HUES64 (cell line): Measurements from ENCODE around the gene LRRC14B.
"Not testable (repeated sequence)": the region's sequence is repeated elsewhere in the genome, so short reads cannot be mapped to it uniquely, and the experiment has no call there.

Experiments used
- H3K27ac ChIP-seq: 2 replicates; pipeline ENCODE4 v1.7.0; 2013; ENCODE audit warnings: low read depth, low read length, inconsistent platforms
- H3K27me3 ChIP-seq: 2 replicates; pipeline ENCODE4 v1.6.1; 2013; ENCODE audit warnings: mild to moderate bottlenecking, low read length; ENCODE audit not compliant: insufficient read depth
- H3K36me3 ChIP-seq: 2 replicates; pipeline ENCODE4 v1.6.1; 2013; ENCODE audit warnings: mild to moderate bottlenecking, low read length; ENCODE audit not compliant: insufficient read depth
- H3K4me1 ChIP-seq: 2 replicates; pipeline ENCODE4 v1.6.1; 2013; ENCODE audit warnings: mild to moderate bottlenecking, low read length, moderate library complexity; ENCODE audit not compliant: insufficient read depth
- H3K4me3 ChIP-seq: 2 replicates; pipeline ENCODE4 v1.5.1; 2013; ENCODE audit warnings: mild to moderate bottlenecking, low read length, moderate library complexity
- H3K9ac ChIP-seq: 2 replicates; pipeline ENCODE4 v1.6.1; 2013; ENCODE audit warnings: mild to moderate bottlenecking, low read depth, low read length
- H3K9me3 ChIP-seq: 2 replicates; pipeline ENCODE4 v1.6.1; 2013; ENCODE audit warnings: low read depth, low read length; ENCODE audit not compliant: insufficient read depth
- WGBS: fragments of 150-250, 120-280 bp; methylation state at CpG from one replicate; pipeline ENCODE4 v1.1.7; 2013; ENCODE audit warnings: missing lambda C conversion rate; 5-methylcytosine and 5-hydroxymethylcytosine counted together

The LRRC14B gene

DNA sequence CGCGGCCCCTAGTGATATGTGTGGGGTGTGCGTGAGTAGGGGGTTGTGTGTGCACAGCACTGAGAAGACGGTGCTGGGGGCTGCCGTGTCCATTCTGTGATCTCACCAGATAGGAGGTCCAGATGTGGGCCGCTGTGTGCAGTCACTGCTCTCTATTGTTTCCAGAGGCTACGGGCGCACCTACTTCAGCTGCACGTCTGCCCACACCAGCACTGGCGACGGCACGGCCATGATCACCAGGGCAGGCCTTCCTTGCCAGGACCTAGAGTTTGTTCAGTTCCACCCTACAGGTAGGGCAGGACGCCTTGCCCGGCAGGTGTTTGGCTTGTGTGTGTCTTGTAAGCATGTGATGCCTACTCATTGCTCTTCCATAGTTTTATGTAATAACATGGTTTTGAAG is 39.4 kb downstream of the LRRC14B start:
- H3K9ac ChIP-seq, result no peak overlapping the region
- no peaks in the 10 kb centered on the region for H3K9me3 ChIP-seq
- no peak overlapping the region for H3K4me3 ChIP-seq
- H3K36me3 ChIP-seq, result peaks cover 83% of the 10 kb centered on the region
- H3K27ac ChIP-seq, result no peak overlapping the region
- H3K27me3 ChIP-seq, result no peaks in the 10 kb centered on the region
- H3K4me1 ChIP-seq, result no peaks in the 10 kb centered on the region
- WGBS, result 94% methylated on average over 14 of the region's 14 CpGs

GRCh38 chr5:231661-232060 is 40.4 kb downstream of the LRRC14B start:
- Histone ChIP-seq H3K4me3 (no peak overlapping the region), H3K9me3 (no peaks in the 10 kb centered on the region), H3K27me3 (no peaks in the 10 kb centered on the region), H3K9ac (no peak overlapping the region), H3K36me3 (peaks cover 78% of the 10 kb centered on the region), H3K27ac (no peak overlapping the region), H3K4me1 (no peaks in the 10 kb centered on the region)
- WGBS, result 92% methylated on average over 13 of the region's 13 CpGs

GRCh38 chr5:233426-233825 is 42.1 kb downstream of the LRRC14B start:
- WGBS, result 96% methylated on average over 20 of the region's 20 CpGs
- not testable (repeated sequence) for H3K4me3 ChIP-seq, H3K9me3 ChIP-seq, H3K27ac ChIP-seq, H3K9ac ChIP-seq, H3K27me3 ChIP-seq, H3K4me1 ChIP-seq
- peaks cover 72% of the 10 kb centered on the region for H3K36me3 ChIP-seq

DNA sequence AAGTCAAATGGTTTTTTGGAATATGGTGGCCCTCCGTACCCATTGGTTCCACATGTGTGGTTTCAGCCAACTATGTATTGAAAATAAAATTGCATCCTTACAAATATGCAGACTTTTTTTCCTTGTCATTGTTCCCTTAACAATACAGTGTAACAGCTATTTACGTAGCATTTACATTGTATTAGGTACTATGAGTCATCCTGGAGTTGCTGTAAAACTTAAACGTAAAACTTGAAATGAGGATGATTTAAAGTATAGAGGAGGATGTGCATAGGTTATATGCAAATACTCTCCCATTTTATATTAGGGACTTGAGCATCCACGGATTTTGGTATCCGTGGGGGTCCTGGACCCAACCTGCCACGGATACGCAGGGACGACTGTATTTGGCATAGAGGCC is 43.2 kb downstream of the LRRC14B start:
- H3K36me3 ChIP-seq, result peaks cover 68% of the 10 kb centered on the region

DNA sequence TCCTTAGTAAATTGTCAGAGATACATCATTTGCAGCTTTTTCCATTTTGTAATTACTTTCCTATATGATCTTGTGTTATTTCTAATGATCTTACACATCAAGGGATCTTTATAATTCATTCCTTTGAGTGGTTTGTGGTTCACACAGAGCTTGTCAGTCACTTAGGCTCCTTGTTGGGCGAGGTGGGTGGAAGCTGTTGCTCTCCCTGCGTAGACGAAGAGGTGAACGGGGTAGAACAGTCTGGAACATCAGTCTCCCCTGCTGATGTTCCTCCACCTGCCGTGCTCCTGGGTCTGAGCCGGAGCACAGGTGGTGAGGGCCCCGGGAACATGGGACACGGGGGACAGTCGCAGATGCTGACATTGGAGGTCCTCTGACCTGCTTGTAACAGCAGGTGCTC is 44.2 kb downstream of the LRRC14B start:
- H3K9me3 ChIP-seq, H3K4me3 ChIP-seq, H3K9ac ChIP-seq, H3K27me3 ChIP-seq, H3K27ac ChIP-seq, H3K4me1 ChIP-seq: not testable (repeated sequence)
- H3K36me3 ChIP-seq, result peaks cover 69% of the 10 kb centered on the region
- WGBS, result over 99% methylated on average over 4 of the region's 9 CpGs

More for the DNA sequence above, 43.2 kb downstream of the LRRC14B start:
- no peak overlapping the region for H3K9ac ChIP-seq
- no peak overlapping the region for H3K27ac ChIP-seq
- H3K27me3 ChIP-seq, result no peaks in the 10 kb centered on the region
- H3K4me3 ChIP-seq, result no peak overlapping the region
- H3K9me3 ChIP-seq, result no peaks in the 10 kb centered on the region
- no peaks in the 10 kb centered on the region for H3K4me1 ChIP-seq
- WGBS, result 91% methylated on average over 8 of the region's 8 CpGs

DNA sequence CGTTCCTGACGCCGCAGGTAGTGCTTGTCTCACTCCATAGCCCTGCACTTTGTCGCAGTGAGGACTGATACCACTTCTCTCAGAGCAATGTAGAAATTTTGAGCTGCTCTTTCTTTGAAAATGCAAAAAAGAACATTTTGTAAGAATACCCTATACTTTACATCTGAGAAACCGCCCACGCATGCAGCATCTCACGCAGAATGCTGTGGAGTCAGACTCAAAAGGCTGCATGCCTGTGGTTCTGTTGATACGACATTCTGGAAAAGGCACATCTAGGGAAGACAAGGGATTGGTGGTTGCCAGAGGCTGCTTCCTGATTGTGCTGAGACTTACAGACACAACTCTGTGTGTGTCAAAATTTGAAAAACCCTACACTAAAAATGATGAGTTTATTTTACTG is 46.6 kb downstream of the LRRC14B start:
- H3K4me1 ChIP-seq, H3K27ac ChIP-seq, H3K9ac ChIP-seq, H3K4me3 ChIP-seq, H3K9me3 ChIP-seq, H3K27me3 ChIP-seq: not testable (repeated sequence)
- peaks cover 74% of the 10 kb centered on the region for H3K36me3 ChIP-seq
- 98% methylated on average over 8 of the region's 8 CpGs for WGBS

DNA sequence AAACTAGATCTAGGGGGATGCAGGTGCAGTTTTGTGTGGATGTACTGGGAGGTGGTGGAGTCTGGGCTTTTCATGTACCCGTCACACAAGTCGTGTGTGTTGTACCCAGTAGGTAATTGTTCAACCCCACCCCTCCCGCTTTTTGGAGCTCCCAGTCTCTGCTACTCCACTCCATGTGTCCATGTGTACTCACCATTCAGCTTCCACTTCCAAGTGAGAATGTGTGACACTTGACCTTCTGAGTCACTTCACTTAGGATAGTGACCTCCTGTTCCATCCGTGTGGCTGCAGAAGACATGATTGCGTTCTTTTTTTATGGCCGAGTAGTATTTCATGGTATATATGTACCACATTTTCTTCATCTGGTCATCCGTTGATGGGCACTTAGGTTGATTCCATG is 49.3 kb downstream of the LRRC14B start:
- 96% methylated on average over 7 of the region's 7 CpGs for WGBS
- peaks cover 60% of the 10 kb centered on the region for H3K36me3 ChIP-seq

GRCh38 chr5:241045-241669 is 49.9 kb downstream of the LRRC14B start:
- not testable (repeated sequence) for H3K4me3 ChIP-seq, H3K4me1 ChIP-seq, H3K9me3 ChIP-seq, H3K27ac ChIP-seq, H3K9ac ChIP-seq, H3K27me3 ChIP-seq
- 89% methylated on average over 13 of the region's 13 CpGs for WGBS
- H3K36me3 ChIP-seq, result peaks cover 63% of the 10 kb centered on the region

More for the DNA sequence above, 49.3 kb downstream of the LRRC14B start:
- not testable (repeated sequence) for H3K27me3 ChIP-seq, H3K27ac ChIP-seq, H3K9ac ChIP-seq, H3K9me3 ChIP-seq, H3K4me3 ChIP-seq, H3K4me1 ChIP-seq

GRCh38 chr5:243683-244367 is 52.5 kb downstream of the LRRC14B start:
- H3K27me3 ChIP-seq, H3K9ac ChIP-seq, H3K27ac ChIP-seq, H3K4me1 ChIP-seq, H3K9me3 ChIP-seq, H3K4me3 ChIP-seq: not testable (repeated sequence)
- WGBS, result 92% methylated on average over 12 of the region's 12 CpGs
- H3K36me3 ChIP-seq, result peaks cover 71% of the 10 kb centered on the region

DNA sequence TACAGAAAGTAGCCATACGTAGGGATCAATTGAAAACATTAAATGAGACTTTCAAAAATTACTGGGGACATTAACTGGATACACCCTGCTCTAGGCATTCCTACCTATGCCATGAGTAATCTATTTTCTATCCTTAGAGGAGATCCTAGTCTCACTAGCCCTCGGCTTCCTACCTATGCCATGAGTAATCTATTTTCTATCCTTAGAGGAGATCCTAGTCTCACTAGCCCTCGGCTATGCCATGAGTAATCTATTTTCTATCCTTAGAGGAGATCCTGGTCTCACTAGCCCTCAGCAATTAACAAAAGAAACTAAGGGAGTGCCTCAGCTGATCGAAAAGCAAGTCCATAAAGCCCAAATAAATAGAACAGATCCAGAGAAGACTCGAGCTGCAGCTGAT is 54.4 kb downstream of the LRRC14B start:
- H3K4me1 ChIP-seq, H3K27me3 ChIP-seq, H3K4me3 ChIP-seq, H3K27ac ChIP-seq, H3K9ac ChIP-seq, H3K9me3 ChIP-seq: not testable (repeated sequence)
- 82% methylated on average over 5 of the region's 5 CpGs for WGBS
- peaks cover 67% of the 10 kb centered on the region for H3K36me3 ChIP-seq
